ENCODE results near the gene HEATR1. TPM values are rescaled to one million over a fixed set of nuclear protein-coding genes. Genes with fewer than 3 reads are reported as not detected.

The HEATR1 gene
- total RNA-seq, 4 donors from 2014 or later, result 11.6 to 17.5 (median 15.8) TPM

- Histone ChIP-seq H3K9me3 (no peaks in the 10 kb centered on the region), H3K27ac (no peak overlapping the region), H3K4me3 (no peak overlapping the region), H3K4me1 (peaks cover 0 to 8% of the 10 kb centered on the region in 2 donors), H3K27me3 (no peaks in the 10 kb centered on the region), H3K36me3 (peaks cover 0 to 17% of the 10 kb centered on the region in 2 donors)
- DNase-seq (no peak), ATAC-seq (no peak)
- no peak for TF ChIP-seq POLR2A (IDR thresholded peaks at IDR 0.05)
- TF ChIP-seq, protein P1, sequence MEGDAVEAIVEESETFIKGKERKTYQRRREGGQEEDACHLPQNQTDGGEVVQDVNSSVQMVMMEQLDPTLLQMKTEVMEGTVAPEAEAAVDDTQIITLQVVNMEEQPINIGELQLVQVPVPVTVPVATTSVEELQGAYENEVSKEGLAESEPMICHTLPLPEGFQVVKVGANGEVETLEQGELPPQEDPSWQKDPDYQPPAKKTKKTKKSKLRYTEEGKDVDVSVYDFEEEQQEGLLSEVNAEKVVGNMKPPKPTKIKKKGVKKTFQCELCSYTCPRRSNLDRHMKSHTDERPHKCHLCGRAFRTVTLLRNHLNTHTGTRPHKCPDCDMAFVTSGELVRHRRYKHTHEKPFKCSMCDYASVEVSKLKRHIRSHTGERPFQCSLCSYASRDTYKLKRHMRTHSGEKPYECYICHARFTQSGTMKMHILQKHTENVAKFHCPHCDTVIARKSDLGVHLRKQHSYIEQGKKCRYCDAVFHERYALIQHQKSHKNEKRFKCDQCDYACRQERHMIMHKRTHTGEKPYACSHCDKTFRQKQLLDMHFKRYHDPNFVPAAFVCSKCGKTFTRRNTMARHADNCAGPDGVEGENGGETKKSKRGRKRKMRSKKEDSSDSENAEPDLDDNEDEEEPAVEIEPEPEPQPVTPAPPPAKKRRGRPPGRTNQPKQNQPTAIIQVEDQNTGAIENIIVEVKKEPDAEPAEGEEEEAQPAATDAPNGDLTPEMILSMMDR (IDR thresholded peaks at IDR 0.05 in 4 of 5, conservative IDR thresholded peaks at IDR 0.05 in 1 of 5), result no peak
- in situ Hi-C loops (cut with MboI; ENCODE audit: low sequenced_read_pairs in 4 of 4), result no loop called here
- intact Hi-C loops (cut with DNase I; ENCODE audit: low total_unique reads), result no loop called here
Measured at GRCh38 chr1:236534151-236534651, 70.1 kb downstream of the HEATR1 start.

DNA sequence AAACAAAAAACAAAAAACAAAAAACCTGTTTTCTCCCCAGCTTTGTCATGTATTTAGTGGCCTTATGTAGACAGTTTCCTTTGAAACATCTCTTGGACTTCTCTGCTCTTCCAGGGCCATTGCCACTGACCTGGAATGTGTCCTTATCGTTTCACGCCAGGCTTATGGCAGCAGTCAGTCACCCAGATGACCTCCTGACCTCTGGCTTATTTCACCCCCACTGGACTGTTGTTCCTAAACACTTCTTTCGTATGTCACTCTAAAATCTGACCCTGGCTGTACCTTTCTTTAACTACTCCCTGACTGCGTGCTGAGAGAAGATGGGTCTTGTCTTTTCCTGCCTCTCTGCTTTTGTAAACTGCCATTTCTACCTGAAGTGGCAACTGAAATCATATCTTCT is 71.5 kb downstream of the HEATR1 start:
- H3K36me3 ChIP-seq, result peaks cover 0 to 4% of the 10 kb centered on the region in 2 donors
- in situ Hi-C loops (cut with MboI; ENCODE audit: low sequenced_read_pairs in 4 of 4) (no loop called here), intact Hi-C loops (cut with DNase I; ENCODE audit: low total_unique reads) (no loop called here)
- no peak overlapping the region for H3K27ac ChIP-seq
- H3K4me3 ChIP-seq, result no peak overlapping the region
- no peak for TF ChIP-seq POLR2A (IDR thresholded peaks at IDR 0.05)
- TF ChIP-seq, protein P1 (IDR thresholded peaks at IDR 0.05 in 4 of 5, conservative IDR thresholded peaks at IDR 0.05 in 1 of 5), result no peak
- no peaks in the 10 kb centered on the region for H3K9me3 ChIP-seq
- H3K27me3 ChIP-seq, result no peaks in the 10 kb centered on the region
- DNase-seq, result no peak
- H3K4me1 ChIP-seq, result peaks cover 0 to 8% of the 10 kb centered on the region in 2 donors
- ATAC-seq, result no peak

- Histone ChIP-seq H3K9me3 (no peaks in the 10 kb centered on the region), H3K36me3 (peaks cover 0 to 17% of the 10 kb centered on the region in 2 donors), H3K4me3 (no peak overlapping the region), H3K27ac (no peak overlapping the region), H3K27me3 (no peaks in the 10 kb centered on the region), H3K4me1 (peaks cover 0 to 8% of the 10 kb centered on the region in 2 donors)
- ATAC-seq, result no peak
- intact Hi-C loops (cut with DNase I; ENCODE audit: low total_unique reads) (no loop called here), in situ Hi-C loops (cut with MboI; ENCODE audit: low sequenced_read_pairs in 4 of 4) (no loop called here)
- TF ChIP-seq, protein P1 (IDR thresholded peaks at IDR 0.05 in 4 of 5, conservative IDR thresholded peaks at IDR 0.05 in 1 of 5), result no peak
- TF ChIP-seq POLR2A (IDR thresholded peaks at IDR 0.05), result no peak
- DNase-seq, result no peak
Measured at GRCh38 chr1:236530959-236531358, 73.4 kb downstream of the HEATR1 start.

DNA sequence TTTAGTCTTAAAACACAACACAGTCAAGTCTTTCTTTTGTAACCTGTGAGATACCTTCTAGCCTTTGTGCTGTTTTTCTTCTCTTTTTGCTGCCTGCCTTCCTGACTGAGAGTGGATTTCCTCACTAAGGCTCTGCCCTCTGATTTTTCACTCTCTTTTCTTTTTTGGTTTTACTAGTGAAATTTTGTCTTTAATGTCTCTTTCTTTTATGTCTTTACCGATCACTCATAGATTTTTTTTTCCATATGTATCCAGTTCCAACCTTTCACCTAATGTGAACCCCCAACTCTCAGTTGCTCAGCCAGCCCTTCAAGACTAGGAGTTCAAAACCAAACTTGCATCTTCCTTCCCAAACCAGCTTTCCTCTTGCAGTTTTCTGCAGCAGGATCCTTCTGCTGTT is 74.0 kb downstream of the HEATR1 start:
- TF ChIP-seq POLR2A (IDR thresholded peaks at IDR 0.05), result no peak
- TF ChIP-seq, protein P1 (IDR thresholded peaks at IDR 0.05 in 4 of 5, conservative IDR thresholded peaks at IDR 0.05 in 1 of 5), result no peak
- intact Hi-C loops (cut with DNase I; ENCODE audit: low total_unique reads), result no loop called here
- Histone ChIP-seq H3K36me3 (peaks cover 0 to 17% of the 10 kb centered on the region in 2 donors), H3K9me3 (no peaks in the 10 kb centered on the region), H3K4me3 (no peak overlapping the region), H3K27ac (no peak overlapping the region), H3K27me3 (no peaks in the 10 kb centered on the region), H3K4me1 (peaks cover 0 to 9% of the 10 kb centered on the region in 2 donors)
- DNase-seq, result no peak
- no peak for ATAC-seq
- in situ Hi-C loops (cut with MboI; ENCODE audit: low sequenced_read_pairs in 4 of 4), result no loop called here

- TF ChIP-seq, protein P1 (IDR thresholded peaks at IDR 0.05 in 4 of 5, conservative IDR thresholded peaks at IDR 0.05 in 1 of 5), result no peak
- TF ChIP-seq POLR2A (IDR thresholded peaks at IDR 0.05), result no peak
- intact Hi-C loops (cut with DNase I; ENCODE audit: low total_unique reads) (loop anchor here (10.0 kb wide), 1 partner anchor 1021 kb away; the partner anchor contains the start of gene B3GALNT2), in situ Hi-C loops (cut with MboI; ENCODE audit: low sequenced_read_pairs in 4 of 4) (no loop called here)
- no peak for DNase-seq
- no peak overlapping the region for H3K27ac ChIP-seq
- no peaks in the 10 kb centered on the region for H3K9me3 ChIP-seq
- no peak overlapping the region for H3K4me3 ChIP-seq
- H3K4me1 ChIP-seq, result peaks cover 5 to 9% of the 10 kb centered on the region in 2 donors
- peaks cover 0 to 14% of the 10 kb centered on the region in 2 donors for H3K36me3 ChIP-seq
- no peaks in the 10 kb centered on the region for H3K27me3 ChIP-seq
- no peak for ATAC-seq
Measured at GRCh38 chr1:236526079-236526478, 78.2 kb downstream of the HEATR1 start.
